Measurements from ENCODE around the gene MUS81.

GRCh38 chr11:65870307-65870658 lies 10.1 kb downstream of the MUS81 start:
- TF ChIP-seq CTCF (IDR thresholded peaks at IDR 0.05) (no peak), POLR2A (IDR thresholded peaks at IDR 0.05) (no peak)

Data from heart left ventricle (tissue), 13 donors.